Measurements from ENCODE around the gene IKZF1.

Gene IKZF1

GRCh38 chr7:50362712-50363282, 58.3 kb downstream of the IKZF1 start:
- H3F3A ChIP-seq (ENCODE audit: low read depth), result no peaks in the 10 kb centered on the region; the same call in 1 of the 2 replicates
- no peak overlapping the region for H2AFZ ChIP-seq (ENCODE audit: low read length)
- H3K36me3 ChIP-seq (ENCODE audit: insufficient read depth, low read length), result peaks cover 63% of the 10 kb centered on the region; the same call in 1 of the 2 replicates
- peaks cover 64% of the 10 kb centered on the region for H3K4me1 ChIP-seq (ENCODE audit: insufficient read depth, low read length, poor library complexity, severe bottlenecking)
- no peaks in the 10 kb centered on the region for H3K27me3 ChIP-seq (ENCODE audit: insufficient read depth, low read length, poor library complexity, severe bottlenecking)
- H4K20me1 ChIP-seq (ENCODE audit: insufficient read depth, low read length, poor library complexity, severe bottlenecking), result no peaks in the 10 kb centered on the region
- H3K9me2 ChIP-seq (replicated peaks; ENCODE audit: low read depth, low read length), result no peaks in the 10 kb centered on the region
- H3K9ac ChIP-seq (ENCODE audit: low read depth, low read length, poor library complexity, severe bottlenecking), result peak overlapping the region; percentile 58
- H3K4me3 ChIP-seq (ENCODE audit: low read length, poor library complexity, severe bottlenecking), result peak overlapping the region; percentile 42
- TF ChIP-seq EZH2phosphoT487 (IDR thresholded peaks at IDR 0.05; ENCODE audit: borderline replicate concordance) (no peak), CTCF (conservative IDR thresholded peaks at IDR 0.05; ENCODE audit: low read length) (no peak)
- H3K9me3 ChIP-seq (ENCODE audit: insufficient read depth, low read depth, low read length), result no peaks in the 10 kb centered on the region
- peaks cover 91% of the 10 kb centered on the region for H3K79me2 ChIP-seq (ENCODE audit: insufficient read depth, low read length)
- peak overlapping the region; percentile 79 for H3K4me2 ChIP-seq (ENCODE audit: low read depth, low read length, poor library complexity, severe bottlenecking)

GRCh38 chr7:50363327-50364060, 59.0 kb downstream of the IKZF1 start:
- Histone ChIP-seq H3F3A (ENCODE audit: low read depth) (no peaks in the 10 kb centered on the region; the same call in 1 of the 2 replicates), H3K9ac (ENCODE audit: low read depth, low read length, poor library complexity, severe bottlenecking) (peak overlapping the region; percentile 58), H3K79me2 (ENCODE audit: insufficient read depth, low read length) (peaks cover 90% of the 10 kb centered on the region), H3K4me2 (ENCODE audit: low read depth, low read length, poor library complexity, severe bottlenecking) (peak overlapping the region; percentile 79), H3K36me3 (ENCODE audit: insufficient read depth, low read length) (peaks cover 66% of the 10 kb centered on the region; the same call in 1 of the 2 replicates), H3K9me3 (ENCODE audit: insufficient read depth, low read depth, low read length) (no peaks in the 10 kb centered on the region), H3K27me3 (ENCODE audit: insufficient read depth, low read length, poor library complexity, severe bottlenecking) (no peaks in the 10 kb centered on the region), H2AFZ (ENCODE audit: low read length) (no peak overlapping the region), H3K9me2 (replicated peaks; ENCODE audit: low read depth, low read length) (no peaks in the 10 kb centered on the region), H3K4me1 (ENCODE audit: insufficient read depth, low read length, poor library complexity, severe bottlenecking) (peaks cover 57% of the 10 kb centered on the region), H4K20me1 (ENCODE audit: insufficient read depth, low read length, poor library complexity, severe bottlenecking) (no peaks in the 10 kb centered on the region), H3K4me3 (ENCODE audit: low read length, poor library complexity, severe bottlenecking) (peak overlapping the region; percentile 42)
- TF ChIP-seq EZH2phosphoT487 (IDR thresholded peaks at IDR 0.05; ENCODE audit: borderline replicate concordance) (no peak), CTCF (conservative IDR thresholded peaks at IDR 0.05; ENCODE audit: low read length) (no peak)

GRCh38 chr7:50364645-50365044, 60.1 kb downstream of the IKZF1 start:
- H3K4me1 ChIP-seq (ENCODE audit: insufficient read depth, low read length, poor library complexity, severe bottlenecking), result peaks cover 54% of the 10 kb centered on the region

More at GRCh38 chr7:50364645-50365044, 60.1 kb downstream of the IKZF1 start:
- peak overlapping the region; percentile 5 for H3K9ac ChIP-seq (ENCODE audit: low read depth, low read length, poor library complexity, severe bottlenecking)
- H2AFZ ChIP-seq (ENCODE audit: low read length), result no peak overlapping the region
- H3K79me2 ChIP-seq (ENCODE audit: insufficient read depth, low read length), result peaks cover 82% of the 10 kb centered on the region
- no peak for TF ChIP-seq EZH2phosphoT487 (IDR thresholded peaks at IDR 0.05; ENCODE audit: borderline replicate concordance)
- no peak for TF ChIP-seq CTCF (conservative IDR thresholded peaks at IDR 0.05; ENCODE audit: low read length)
- no peaks in the 10 kb centered on the region for H3K9me2 ChIP-seq (replicated peaks; ENCODE audit: low read depth, low read length)
- H3K9me3 ChIP-seq (ENCODE audit: insufficient read depth, low read depth, low read length), result no peaks in the 10 kb centered on the region
- H3K36me3 ChIP-seq (ENCODE audit: insufficient read depth, low read length), result peaks cover 66% of the 10 kb centered on the region; the same call in 1 of the 2 replicates
- H3K4me2 ChIP-seq (ENCODE audit: low read depth, low read length, poor library complexity, severe bottlenecking), result no peak overlapping the region
- H3K4me3 ChIP-seq (ENCODE audit: low read length, poor library complexity, severe bottlenecking), result no peak overlapping the region
- H4K20me1 ChIP-seq (ENCODE audit: insufficient read depth, low read length, poor library complexity, severe bottlenecking), result no peaks in the 10 kb centered on the region
- H3F3A ChIP-seq (ENCODE audit: low read depth), result no peaks in the 10 kb centered on the region; the same call in 1 of the 2 replicates
- no peaks in the 10 kb centered on the region for H3K27me3 ChIP-seq (ENCODE audit: insufficient read depth, low read length, poor library complexity, severe bottlenecking)

All from Loucy (cell line).